ENCODE data around the gene ARHGDIA. TPM values are rescaled to one million over a fixed set of nuclear protein-coding genes. Genes with fewer than 3 reads are reported as not detected.

The ARHGDIA gene
- total RNA-seq, 4 donors from 2014 or later: 190 to 484 (median 237) TPM

DNA sequence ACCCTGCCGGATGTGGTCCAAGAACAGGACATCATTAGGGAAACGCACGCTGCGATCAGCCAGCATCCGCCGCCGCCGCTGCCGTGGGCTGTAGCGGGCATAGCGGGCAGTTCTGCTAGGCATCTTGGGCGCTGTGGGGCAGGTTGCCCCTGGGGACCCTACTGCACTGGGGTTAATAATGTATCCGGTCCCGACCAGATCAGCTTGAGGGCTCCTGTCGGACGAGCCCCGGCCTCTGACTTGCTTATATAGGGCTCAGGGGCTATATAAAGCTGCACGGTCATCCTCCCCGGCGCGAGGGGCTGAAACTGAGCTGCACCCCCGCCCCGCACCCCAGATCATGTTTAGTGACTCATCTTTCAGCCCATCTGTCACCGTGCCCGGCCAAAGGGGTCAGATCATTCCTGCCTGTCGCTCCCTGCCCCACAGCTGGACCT lies 36.3 kb downstream of the ARHGDIA start, which contains the start of gene PPP1R27:
PPP1R27 (minus strand) TSS at position 220 of the 437 bp plus-strand sequence; CDS start at position 123, 97 bp downstream.
- H3K27me3 ChIP-seq: no peaks in the 10 kb centered on the region
- no peaks in the 10 kb centered on the region for H3K9me3 ChIP-seq
- TF ChIP-seq EP300 (IDR thresholded peaks at IDR 0.05) (no peak), POLR2A (IDR thresholded peaks at IDR 0.05) (no peak)
- TF ChIP-seq, protein P1, sequence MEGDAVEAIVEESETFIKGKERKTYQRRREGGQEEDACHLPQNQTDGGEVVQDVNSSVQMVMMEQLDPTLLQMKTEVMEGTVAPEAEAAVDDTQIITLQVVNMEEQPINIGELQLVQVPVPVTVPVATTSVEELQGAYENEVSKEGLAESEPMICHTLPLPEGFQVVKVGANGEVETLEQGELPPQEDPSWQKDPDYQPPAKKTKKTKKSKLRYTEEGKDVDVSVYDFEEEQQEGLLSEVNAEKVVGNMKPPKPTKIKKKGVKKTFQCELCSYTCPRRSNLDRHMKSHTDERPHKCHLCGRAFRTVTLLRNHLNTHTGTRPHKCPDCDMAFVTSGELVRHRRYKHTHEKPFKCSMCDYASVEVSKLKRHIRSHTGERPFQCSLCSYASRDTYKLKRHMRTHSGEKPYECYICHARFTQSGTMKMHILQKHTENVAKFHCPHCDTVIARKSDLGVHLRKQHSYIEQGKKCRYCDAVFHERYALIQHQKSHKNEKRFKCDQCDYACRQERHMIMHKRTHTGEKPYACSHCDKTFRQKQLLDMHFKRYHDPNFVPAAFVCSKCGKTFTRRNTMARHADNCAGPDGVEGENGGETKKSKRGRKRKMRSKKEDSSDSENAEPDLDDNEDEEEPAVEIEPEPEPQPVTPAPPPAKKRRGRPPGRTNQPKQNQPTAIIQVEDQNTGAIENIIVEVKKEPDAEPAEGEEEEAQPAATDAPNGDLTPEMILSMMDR (IDR thresholded peaks at IDR 0.05): no peak
- peak within 1 kb of the TSS; percentile 85 to 96 (median 93) for H3K27ac ChIP-seq
- DNase-seq (ENCODE audit: low spot score in 2 of 2): no peak
- H3K36me3 ChIP-seq: peaks cover 0 to 3% (median 0%) of the 10 kb centered on the region in 3 donors
- 86 to 93% methylated on average over 17 to 26 of the region's 26 CpGs for WGBS, 2 donors
- H3K4me3 ChIP-seq: peak within 1 kb of the TSS in 3 of 4 donors; percentile 72 to 83 (median 77)
- peaks cover 0 to 34% (median 17%) of the 10 kb centered on the region in 4 donors for H3K4me1 ChIP-seq

DNA sequence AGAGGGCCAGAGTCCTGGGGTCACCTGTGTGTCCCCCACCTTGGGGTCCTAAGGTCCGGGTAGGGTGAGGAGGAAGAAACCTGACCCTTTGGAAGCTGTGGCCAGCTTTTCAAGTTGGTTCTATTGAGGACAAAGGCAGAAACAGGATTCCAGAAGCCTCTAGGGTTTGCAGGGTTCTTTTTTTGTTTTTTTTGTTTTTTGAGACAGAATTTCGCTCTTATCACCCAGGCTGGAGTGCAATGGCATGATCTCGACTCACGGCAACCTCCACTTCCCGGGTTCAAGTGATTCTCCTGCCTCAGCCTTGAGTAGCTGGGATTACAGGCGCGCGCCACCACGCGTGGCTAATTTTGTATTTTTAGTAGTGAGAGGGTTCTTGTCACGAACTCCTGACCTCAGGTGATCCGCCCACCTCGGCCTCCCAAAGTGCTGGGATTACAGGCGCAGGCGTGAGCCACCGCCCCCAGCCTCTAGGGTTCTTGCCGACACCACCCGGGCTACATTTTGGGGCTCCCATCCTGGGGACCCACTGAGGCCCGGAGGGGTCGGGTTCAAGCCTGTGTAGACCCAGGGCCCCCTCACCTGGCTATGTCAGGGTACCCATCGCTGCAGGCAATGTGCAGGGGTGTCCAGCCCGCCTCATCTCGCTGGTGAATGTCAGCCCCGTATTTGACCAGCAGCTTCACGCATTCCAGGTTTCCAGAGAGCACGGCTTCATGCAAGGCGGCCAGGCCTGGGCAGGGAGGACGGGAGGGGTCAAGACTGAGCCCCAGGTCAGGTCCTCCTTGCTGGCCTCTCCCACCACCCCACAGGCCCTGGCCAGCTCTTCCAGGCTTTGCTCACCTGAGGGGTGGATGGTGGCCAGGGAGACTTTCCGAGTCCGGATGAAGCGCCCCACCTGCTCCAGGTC lies 37.0 kb downstream of the ARHGDIA start:
- WGBS, 2 donors: 79 to 84% methylated on average over 25 to 31 of the region's 31 CpGs
- TF ChIP-seq, protein P1 (IDR thresholded peaks at IDR 0.05): no peak
- no peak for TF ChIP-seq POLR2A (IDR thresholded peaks at IDR 0.05)
- TF ChIP-seq EP300 (IDR thresholded peaks at IDR 0.05): no peak
- H3K4me1 ChIP-seq: peaks cover 0 to 41% (median 17%) of the 10 kb centered on the region in 4 donors
- peak overlapping the region; percentile 72 to 83 (median 77) for H3K4me3 ChIP-seq
- no peaks in the 10 kb centered on the region for H3K9me3 ChIP-seq
- H3K27ac ChIP-seq: peak overlapping the region; percentile 85 to 96 (median 93)
- DNase-seq (ENCODE audit: low spot score in 2 of 2): no peak
- H3K27me3 ChIP-seq: no peaks in the 10 kb centered on the region
- peaks cover 0 to 6% (median 0%) of the 10 kb centered on the region in 3 donors for H3K36me3 ChIP-seq

DNA sequence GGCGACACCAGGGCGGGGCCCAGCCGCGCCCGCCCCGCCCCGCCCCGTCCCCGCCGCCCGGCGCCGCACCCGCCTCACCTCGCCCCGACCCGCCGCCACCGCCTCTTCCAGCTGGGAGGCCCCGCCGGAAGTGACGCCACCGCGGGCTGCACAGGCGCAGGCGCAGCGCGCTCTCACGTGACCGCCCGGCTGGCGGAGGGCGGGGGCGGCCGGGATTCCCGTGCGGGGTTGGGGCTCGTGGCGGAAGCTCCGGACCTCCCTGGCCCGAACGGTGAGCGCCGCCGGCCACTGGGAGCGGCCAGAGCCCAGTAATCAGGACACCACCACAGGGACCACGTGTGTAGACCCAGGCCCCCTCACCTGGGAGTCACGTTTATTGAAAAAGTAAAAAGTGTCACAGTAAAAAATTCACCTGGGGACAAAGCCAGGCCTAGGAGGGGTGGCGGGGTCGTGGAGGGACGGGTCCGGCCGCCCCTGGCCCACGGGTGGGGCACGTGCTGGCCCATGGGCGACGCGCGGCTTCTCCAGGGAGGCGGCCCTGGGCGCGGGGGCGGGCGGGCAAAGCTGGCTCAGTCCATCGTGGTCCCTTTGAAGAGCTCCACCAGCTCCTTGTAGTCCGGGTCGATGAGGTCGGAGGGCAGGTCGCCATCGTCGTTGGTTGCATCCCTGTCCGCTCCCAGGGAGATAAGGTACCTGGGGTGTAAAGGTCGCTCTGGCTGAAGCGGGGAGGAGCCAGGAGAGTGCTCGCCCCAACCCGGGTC lies 37.8 kb downstream of the ARHGDIA start, which contains the start of gene MCRIP1:
MCRIP1 (minus strand) TSS at position 132 of the 761 bp plus-strand sequence. CDS start 8,785 bp downstream, outside the sequence.
- Histone ChIP-seq H3K4me1 (peaks cover 0 to 49% (median 19%) of the 10 kb centered on the region in 4 donors), H3K27me3 (no peaks in the 10 kb centered on the region), H3K27ac (peak within 1 kb of the TSS; percentile 85 to 97 (median 94)), H3K4me3 (peak within 1 kb of the TSS; percentile 77 to 91 (median 84)), H3K36me3 (peaks cover 0 to 6% (median 0%) of the 10 kb centered on the region in 3 donors), H3K9me3 (no peaks in the 10 kb centered on the region)
- WGBS, 2 donors: 1 to 3% methylated on average over 28 to 33 of the region's 76 CpGs
- TF ChIP-seq EP300 (IDR thresholded peaks at IDR 0.05) (peak; percentile 66 to 91), POLR2A (IDR thresholded peaks at IDR 0.05) (peak; percentile 82 to 92)
- TF ChIP-seq, protein P1 (IDR thresholded peaks at IDR 0.05): no peak
- DNase-seq (ENCODE audit: low spot score in 2 of 2): peak; percentile 89 to 93

DNA sequence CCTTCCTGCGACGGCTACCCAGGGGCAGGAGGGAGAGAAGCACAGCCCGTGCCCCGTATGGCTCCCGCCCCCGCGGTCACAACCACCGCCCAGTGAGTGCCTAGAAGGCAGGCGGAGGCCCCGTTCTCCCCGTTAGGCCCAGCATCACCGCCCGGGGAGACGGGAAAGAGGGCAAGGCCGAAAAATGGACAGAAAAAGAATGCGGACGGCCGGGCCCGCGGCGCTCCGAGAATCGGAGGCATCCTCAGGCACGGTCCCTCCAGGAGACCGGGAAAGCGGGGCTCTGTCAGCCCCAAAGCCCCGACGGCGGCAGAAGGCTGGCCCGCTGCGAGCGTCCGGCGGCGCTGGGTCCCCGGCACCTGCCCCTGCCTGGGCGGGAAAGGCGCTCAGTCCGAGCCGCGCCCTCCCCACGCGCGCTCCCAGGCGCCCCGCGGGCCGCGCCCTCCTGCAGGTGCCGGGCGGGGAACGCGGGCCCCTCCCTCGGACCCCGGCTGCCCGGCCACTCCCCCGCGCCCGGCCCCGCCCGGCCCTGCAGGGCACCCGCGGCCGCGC lies 38.5 kb downstream of the ARHGDIA start:
- Histone ChIP-seq H3K27ac (peak overlapping the region; percentile 79 to 97 (median 92)), H3K4me1 (peaks cover 0 to 56% (median 20%) of the 10 kb centered on the region in 4 donors), H3K4me3 (peak overlapping the region; percentile 77 to 91 (median 84)), H3K9me3 (no peaks in the 10 kb centered on the region), H3K36me3 (peaks cover 0 to 6% (median 0%) of the 10 kb centered on the region in 3 donors), H3K27me3 (no peaks in the 10 kb centered on the region)
- TF ChIP-seq EP300 (IDR thresholded peaks at IDR 0.05): no peak
- TF ChIP-seq, protein P1 (IDR thresholded peaks at IDR 0.05): no peak
- no peak for TF ChIP-seq POLR2A (IDR thresholded peaks at IDR 0.05)
- WGBS, 2 donors: 1 to 2% methylated on average over 31 to 46 of the region's 65 CpGs
- DNase-seq (ENCODE audit: low spot score in 2 of 2): peak in 1 of 2 donors; percentile 18
